Ishikawa (cell line): ENCODE data around the gene PCDHGA1.

Experiments
- CEBPB ChIP-seq: IDR thresholded peaks from 2 replicates; pipeline ENCODE4 v1.6.1; 2012
- CREB1 ChIP-seq: IDR thresholded peaks from 2 replicates; pipeline ENCODE4 v1.6.1; 2012; ENCODE audit warnings: low read depth
- EGR1 ChIP-seq: IDR thresholded peaks from 2 replicates; pipeline ENCODE4 v1.6.1; 2012
- EP300 ChIP-seq: IDR thresholded peaks from 2 replicates; pipeline ENCODE4 v1.6.1; 2012; ENCODE audit warnings: borderline replicate concordance
- FOXM1 ChIP-seq: IDR thresholded peaks from 2 replicates; pipeline ENCODE4 v1.6.1; 2012; ENCODE audit warnings: low read depth, borderline replicate concordance
- MAX ChIP-seq: IDR thresholded peaks from 2 replicates; pipeline ENCODE4 v1.6.1; 2012
- NFIC ChIP-seq: IDR thresholded peaks from 2 replicates; pipeline ENCODE4 v1.6.1; 2012
- RAD21 ChIP-seq: IDR thresholded peaks from 2 replicates; pipeline ENCODE4 v1.6.1; 2012; ENCODE audit warnings: low read depth
- TAF1 ChIP-seq: IDR thresholded peaks from 2 replicates; pipeline ENCODE4 v1.6.1; 2012; ENCODE audit warnings: low read depth, mild to moderate bottlenecking
- TCF12 ChIP-seq: IDR thresholded peaks from 2 replicates; pipeline ENCODE4 v1.6.1; 2012; ENCODE audit warnings: low read depth
- TEAD4 ChIP-seq: IDR thresholded peaks from 2 replicates; pipeline ENCODE4 v1.6.1; 2012
- YY1 ChIP-seq: IDR thresholded peaks from 2 replicates; pipeline ENCODE4 v1.6.1; 2012; ENCODE audit warnings: low read depth
- ZBTB7A ChIP-seq: IDR thresholded peaks from 2 replicates; pipeline ENCODE4 v1.6.1; 2012; ENCODE audit warnings: low read depth
- TF ChIP-seq, protein P1 (sequence below): IDR thresholded peaks from 2 replicates; pipeline ENCODE4 v1.6.1; 2012; ENCODE audit warnings: low read depth, mild to moderate bottlenecking
- TF ChIP-seq, protein P2 (sequence below): IDR thresholded peaks from 2 replicates; pipeline ENCODE4 v1.6.1; 2012

PCDHGA1 gene

DNA sequence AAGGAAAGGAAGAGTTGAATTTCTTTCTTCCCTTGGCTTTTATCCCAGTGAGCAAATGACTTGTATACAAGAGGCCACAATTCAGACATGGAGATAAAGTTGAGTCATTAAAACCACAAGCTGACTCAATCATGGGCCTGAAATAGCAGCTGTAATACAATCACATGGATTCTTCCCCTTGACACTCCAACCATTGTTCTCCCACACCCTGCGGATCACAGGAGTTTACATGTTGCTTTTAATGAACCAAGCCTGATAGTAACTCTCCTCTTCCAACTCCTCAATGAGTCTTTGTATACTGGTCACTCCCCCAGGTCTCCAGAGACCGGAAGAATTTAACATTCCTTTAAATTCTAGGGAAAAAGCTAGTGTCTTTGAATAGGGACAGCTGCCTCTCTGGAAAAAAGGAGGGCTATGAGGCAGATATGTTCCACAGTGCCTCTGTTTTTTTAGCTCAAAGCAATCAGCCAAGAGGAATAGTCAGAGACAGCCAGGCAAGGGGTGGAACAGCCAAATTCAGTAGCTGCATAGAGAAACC, 191.0 kb downstream of the PCDHGA1 start:
- TF ChIP-seq TAF1 (no peak), TCF12 (peak; percentile 72), CEBPB (peak; percentile 58), FOXM1 (no peak), MAX (peak; percentile 21; the same call in 1 of the 2 replicates), RAD21 (no peak), YY1 (no peak), TEAD4 (peak; percentile 73), NFIC (peak; percentile 83), ZBTB7A (no peak), EP300 (peak; percentile 77; the same call in 1 of the 2 replicates)
- TF ChIP-seq, protein P1, sequence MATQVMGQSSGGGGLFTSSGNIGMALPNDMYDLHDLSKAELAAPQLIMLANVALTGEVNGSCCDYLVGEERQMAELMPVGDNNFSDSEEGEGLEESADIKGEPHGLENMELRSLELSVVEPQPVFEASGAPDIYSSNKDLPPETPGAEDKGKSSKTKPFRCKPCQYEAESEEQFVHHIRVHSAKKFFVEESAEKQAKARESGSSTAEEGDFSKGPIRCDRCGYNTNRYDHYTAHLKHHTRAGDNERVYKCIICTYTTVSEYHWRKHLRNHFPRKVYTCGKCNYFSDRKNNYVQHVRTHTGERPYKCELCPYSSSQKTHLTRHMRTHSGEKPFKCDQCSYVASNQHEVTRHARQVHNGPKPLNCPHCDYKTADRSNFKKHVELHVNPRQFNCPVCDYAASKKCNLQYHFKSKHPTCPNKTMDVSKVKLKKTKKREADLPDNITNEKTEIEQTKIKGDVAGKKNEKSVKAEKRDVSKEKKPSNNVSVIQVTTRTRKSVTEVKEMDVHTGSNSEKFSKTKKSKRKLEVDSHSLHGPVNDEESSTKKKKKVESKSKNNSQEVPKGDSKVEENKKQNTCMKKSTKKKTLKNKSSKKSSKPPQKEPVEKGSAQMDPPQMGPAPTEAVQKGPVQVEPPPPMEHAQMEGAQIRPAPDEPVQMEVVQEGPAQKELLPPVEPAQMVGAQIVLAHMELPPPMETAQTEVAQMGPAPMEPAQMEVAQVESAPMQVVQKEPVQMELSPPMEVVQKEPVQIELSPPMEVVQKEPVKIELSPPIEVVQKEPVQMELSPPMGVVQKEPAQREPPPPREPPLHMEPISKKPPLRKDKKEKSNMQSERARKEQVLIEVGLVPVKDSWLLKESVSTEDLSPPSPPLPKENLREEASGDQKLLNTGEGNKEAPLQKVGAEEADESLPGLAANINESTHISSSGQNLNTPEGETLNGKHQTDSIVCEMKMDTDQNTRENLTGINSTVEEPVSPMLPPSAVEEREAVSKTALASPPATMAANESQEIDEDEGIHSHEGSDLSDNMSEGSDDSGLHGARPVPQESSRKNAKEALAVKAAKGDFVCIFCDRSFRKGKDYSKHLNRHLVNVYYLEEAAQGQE: no peak

- TF ChIP-seq EP300 (no peak), TCF12 (no peak), FOXM1 (no peak), TAF1 (no peak), MAX (no peak), YY1 (no peak), EGR1 (no peak), CEBPB (no peak), NFIC (no peak), ZBTB7A (no peak), CREB1 (no peak), TEAD4 (no peak), RAD21 (no peak)
- TF ChIP-seq, protein P1: no peak
- TF ChIP-seq, protein P2, sequence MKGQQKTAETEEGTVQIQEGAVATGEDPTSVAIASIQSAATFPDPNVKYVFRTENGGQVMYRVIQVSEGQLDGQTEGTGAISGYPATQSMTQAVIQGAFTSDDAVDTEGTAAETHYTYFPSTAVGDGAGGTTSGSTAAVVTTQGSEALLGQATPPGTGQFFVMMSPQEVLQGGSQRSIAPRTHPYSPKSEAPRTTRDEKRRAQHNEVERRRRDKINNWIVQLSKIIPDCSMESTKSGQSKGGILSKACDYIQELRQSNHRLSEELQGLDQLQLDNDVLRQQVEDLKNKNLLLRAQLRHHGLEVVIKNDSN: no peak
These were observed 192.0 kb downstream of the PCDHGA1 start for GRCh38 chr5:141522301-141522700.

DNA sequence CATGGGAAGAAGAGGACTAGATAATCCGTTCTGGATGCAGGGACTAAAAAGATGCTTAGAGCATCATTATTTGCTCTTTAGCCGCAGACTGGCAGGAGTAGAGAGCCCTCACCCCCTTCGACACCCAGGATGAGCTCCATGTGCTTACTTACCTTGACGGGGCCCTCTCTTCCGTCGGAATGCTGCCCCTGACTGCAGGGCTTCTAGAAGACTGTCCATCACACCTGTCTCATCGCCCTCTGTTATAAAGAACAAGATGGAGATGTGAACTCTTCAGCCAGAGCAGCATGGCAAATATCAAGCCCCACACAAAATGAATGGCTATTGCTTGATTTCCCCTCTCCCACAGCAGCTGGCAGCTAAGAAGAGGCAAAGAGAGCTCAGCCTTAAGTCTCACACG, 193.7 kb downstream of the PCDHGA1 start:
- TF ChIP-seq EGR1 (no peak), TEAD4 (no peak), RAD21 (no peak), YY1 (no peak), NFIC (no peak), ZBTB7A (no peak), MAX (no peak), CEBPB (no peak), FOXM1 (no peak), CREB1 (no peak), TAF1 (no peak), TCF12 (no peak), EP300 (no peak)
- TF ChIP-seq, protein P1: no peak
- TF ChIP-seq, protein P2: no peak
